Mesangial cell (primary cell): ENCODE measurements around the gene EPHB3. TPM values are rescaled to one million over a fixed set of nuclear protein-coding genes. Genes with fewer than 3 reads are reported as not detected.

Source experiments
- total RNA-seq: library from RNA; depleted of rRNA; stranded (reverse); fragments of >200 nt; gene quantifications from 2 replicates; pipeline ENCODE4 v1.2.3, GENCODE V29; 2015

The EPHB3 gene
- total RNA-seq = 0.13 and 0.16 TPM in 2 replicates

GRCh38 chr3:184561061-184561912 lies at the start of gene EPHB3:
EPHB3 (plus strand) TSS chr3:184561785; CDS start chr3:184562236, 451 bp downstream.

Other genes with a start within 250 kb of the EPHB3 start
- 314 and 479 TPM in 2 replicates for gene EIF4G1, start 247.2 kb upstream of the EPHB3 start, total RNA-seq
- 15.6 and 19.6 TPM in 2 replicates for gene FAM131A, start 224.2 kb upstream of the EPHB3 start, total RNA-seq
- gene CLCN2, start 200.2 kb upstream of the EPHB3 start, total RNA-seq = 3.9 and 4.1 TPM in 2 replicates
- gene POLR2H, start 200.1 kb upstream of the EPHB3 start, total RNA-seq = 50.3 and 105 TPM in 2 replicates
- gene THPO, start 183.6 kb upstream of the EPHB3 start, total RNA-seq = not detected in 2 replicates
- under 0.01 and 0.13 TPM in 2 replicates for gene CHRD, start 181.7 kb upstream of the EPHB3 start, total RNA-seq
- 21.7 and 29.2 TPM in 2 replicates for gene MAGEF1, start 150.3 kb downstream of the EPHB3 start, total RNA-seq